SIG-M5 (cell line): ENCODE data around the gene DHX29.
"Not testable (repeated sequence)": the region's sequence is repeated elsewhere in the genome, so short reads cannot be mapped to it uniquely, and the experiment has no call there.

Experiments
- DNase-seq: peaks from one replicate; lab custom pipeline; 2025; lab: John Stamatoyannopoulos, UW

DHX29 gene

GRCh38 chr5:55307383-55308253 is at the start of gene DHX29, which contains the start of gene MTREX:
Gene DHX29, minus strand, starts transcription at chr5:55307694. Its CDS starts 121 bp downstream, at chr5:55307573.
Gene MTREX, plus strand, starts transcription at chr5:55307989. Its CDS starts 25 bp downstream, at chr5:55308014.
- peak; percentile 55 for DNase-seq

GRCh38 chr5:55356896-55357295 is 49.4 kb upstream of the DHX29 start:
- DNase-seq: no peak

- DNase-seq: no peak
Measured at GRCh38 chr5:55350754-55351153, 43.3 kb upstream of the DHX29 start.

GRCh38 chr5:55347786-55348185 is 40.3 kb upstream of the DHX29 start:
- no peak for DNase-seq

- DNase-seq: no peak
Measured at GRCh38 chr5:55345327-55345726, 37.8 kb upstream of the DHX29 start.

GRCh38 chr5:55344392-55344992 is 37.0 kb upstream of the DHX29 start:
- no peak for DNase-seq

GRCh38 chr5:55343609-55344008 is 36.1 kb upstream of the DHX29 start:
- DNase-seq: no peak

GRCh38 chr5:55343107-55343506 is 35.6 kb upstream of the DHX29 start:
- DNase-seq: no peak

- no peak for DNase-seq
Measured at GRCh38 chr5:55338810-55339243, 31.3 kb upstream of the DHX29 start.

- no peak for DNase-seq
Measured at GRCh38 chr5:55338092-55338613, 30.7 kb upstream of the DHX29 start.

- DNase-seq: no peak
Measured at GRCh38 chr5:55333811-55334210, 26.3 kb upstream of the DHX29 start.

- DNase-seq: no peak
Measured at GRCh38 chr5:55333017-55333416, 25.5 kb upstream of the DHX29 start.

- no peak for DNase-seq
Measured at GRCh38 chr5:55331321-55331720, 23.8 kb upstream of the DHX29 start.

GRCh38 chr5:55327281-55327680 is 19.8 kb upstream of the DHX29 start:
- no peak for DNase-seq

- DNase-seq: no peak
Measured at GRCh38 chr5:55325621-55326020, 18.1 kb upstream of the DHX29 start.

GRCh38 chr5:55324815-55325418 is 17.4 kb upstream of the DHX29 start:
- DNase-seq: no peak

- no peak for DNase-seq
Measured at GRCh38 chr5:55324006-55324405, 16.5 kb upstream of the DHX29 start.

- no peak for DNase-seq
Measured at GRCh38 chr5:55320571-55320970, 13.1 kb upstream of the DHX29 start.

GRCh38 chr5:55319491-55319890 is 12.0 kb upstream of the DHX29 start:
- DNase-seq: no peak

- not testable (repeated sequence) for DNase-seq
Measured at GRCh38 chr5:55318237-55318636, 10.7 kb upstream of the DHX29 start.

GRCh38 chr5:55316837-55317236 is 9.3 kb upstream of the DHX29 start:
- DNase-seq: no peak

GRCh38 chr5:55316289-55316688 is 8.8 kb upstream of the DHX29 start:
- DNase-seq: no peak
